Breast epithelium (tissue), 3 donors: ENCODE data around the gene CPTP.

Source experiments
- POLR2A ChIP-seq: fragments of 450-650 bp; IDR thresholded peaks from one replicate; pipeline ENCODE4 v1.6.1; 2016; ENCODE audit warnings: antibody characterized with exemption, mild to moderate bottlenecking, moderate library complexity
- TF ChIP-seq, protein P1 (sequence below), 3 donors: fragments of 450-650 bp; IDR thresholded peaks; one replicate each; pipeline ENCODE4 v1.5.1; 2016 to 2017; ENCODE audit warnings: antibody characterized with exemption in 3 of 3, mild to moderate bottlenecking in 3 of 3, moderate library complexity in 3 of 3

DNA sequence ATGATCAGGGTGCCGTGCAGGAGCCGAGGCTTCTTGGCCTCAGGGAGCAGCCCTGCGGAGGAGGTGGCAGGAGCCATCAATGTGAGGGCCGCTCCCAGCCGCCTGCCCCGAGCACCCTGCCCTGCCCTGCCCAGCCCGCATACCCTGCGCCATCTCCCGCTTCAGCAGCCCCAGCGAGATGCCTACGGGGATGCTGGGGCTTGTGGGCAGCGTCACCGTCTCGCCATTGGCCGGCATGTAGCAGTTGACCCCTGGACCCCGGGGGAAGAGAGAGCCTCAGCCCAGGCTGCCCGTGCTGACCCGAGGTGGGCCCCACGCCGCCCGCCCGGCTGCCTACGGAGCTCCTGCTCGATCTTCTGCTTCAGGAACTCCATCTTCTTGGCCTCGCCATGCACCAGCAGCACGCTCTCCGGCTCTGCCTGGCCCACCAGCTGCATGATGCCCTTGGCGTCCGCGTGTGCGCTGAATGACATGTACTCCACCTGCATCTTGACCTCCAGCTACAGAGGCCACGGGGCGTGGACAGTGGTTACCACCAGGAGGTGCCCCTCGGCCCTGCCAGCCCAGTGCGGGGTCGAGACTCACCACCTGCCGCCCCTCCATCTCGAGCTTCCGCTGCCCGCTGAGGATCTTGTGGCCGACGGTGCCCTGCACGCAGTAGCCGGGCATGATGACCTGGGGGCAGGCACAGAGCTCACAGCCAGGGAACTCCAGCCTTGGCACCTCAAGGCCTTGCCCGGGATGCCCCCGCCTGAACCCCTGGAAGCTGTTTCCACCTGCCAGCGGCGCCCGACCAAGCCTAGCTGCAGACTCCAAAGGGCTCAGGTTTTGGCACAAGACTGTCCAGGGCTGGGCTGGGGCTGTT, 11.9 kb upstream of the CPTP start:
- TF ChIP-seq, protein P1, sequence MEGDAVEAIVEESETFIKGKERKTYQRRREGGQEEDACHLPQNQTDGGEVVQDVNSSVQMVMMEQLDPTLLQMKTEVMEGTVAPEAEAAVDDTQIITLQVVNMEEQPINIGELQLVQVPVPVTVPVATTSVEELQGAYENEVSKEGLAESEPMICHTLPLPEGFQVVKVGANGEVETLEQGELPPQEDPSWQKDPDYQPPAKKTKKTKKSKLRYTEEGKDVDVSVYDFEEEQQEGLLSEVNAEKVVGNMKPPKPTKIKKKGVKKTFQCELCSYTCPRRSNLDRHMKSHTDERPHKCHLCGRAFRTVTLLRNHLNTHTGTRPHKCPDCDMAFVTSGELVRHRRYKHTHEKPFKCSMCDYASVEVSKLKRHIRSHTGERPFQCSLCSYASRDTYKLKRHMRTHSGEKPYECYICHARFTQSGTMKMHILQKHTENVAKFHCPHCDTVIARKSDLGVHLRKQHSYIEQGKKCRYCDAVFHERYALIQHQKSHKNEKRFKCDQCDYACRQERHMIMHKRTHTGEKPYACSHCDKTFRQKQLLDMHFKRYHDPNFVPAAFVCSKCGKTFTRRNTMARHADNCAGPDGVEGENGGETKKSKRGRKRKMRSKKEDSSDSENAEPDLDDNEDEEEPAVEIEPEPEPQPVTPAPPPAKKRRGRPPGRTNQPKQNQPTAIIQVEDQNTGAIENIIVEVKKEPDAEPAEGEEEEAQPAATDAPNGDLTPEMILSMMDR (IDR thresholded peaks at IDR 0.05): no peak
- TF ChIP-seq POLR2A: no peak
